T-helper 1 cell treated with Interleukin-12 subunit alpha and Interleukin-12 subunit beta and Interleukin-4 antibody, amounts not matched to agents 30 μg/mL and 1 μg/mL, for 36 hours (primary cell): ENCODE results near the gene TCEANC.
"Not testable (repeated sequence)": the region's sequence is repeated elsewhere in the genome, so short reads cannot be mapped to it uniquely, and the experiment has no call there.

Source experiments
- H3K27ac Mint-ChIP-seq: one replicate; pipeline ENCODE4 v1.8.0; 2021; ENCODE audit warnings: mild to moderate bottlenecking, mixed read lengths
- H3K27me3 Mint-ChIP-seq: one replicate; pipeline ENCODE4 v1.8.0; 2021; ENCODE audit warnings: low read depth, mixed read lengths
- H3K36me3 Mint-ChIP-seq: one replicate; pipeline ENCODE4 v1.8.0; 2021; ENCODE audit warnings: low read depth, mixed read lengths
- H3K4me1 Mint-ChIP-seq: one replicate; pipeline ENCODE4 v1.8.0; 2021; ENCODE audit warnings: low read depth, mixed read lengths
- H3K4me3 Mint-ChIP-seq: one replicate; pipeline ENCODE4 v1.8.0; 2021; ENCODE audit warnings: mild to moderate bottlenecking, moderate library complexity, mixed read lengths
- H3K9me3 Mint-ChIP-seq: one replicate; pipeline ENCODE4 v1.8.0; 2021; ENCODE audit warnings: mixed read lengths

TCEANC gene

GRCh38 chrX:13652850-13653693, at the start of gene TCEANC:
Gene TCEANC, plus strand, starts transcription at chrX:13653141. Its CDS starts 9,368 bp downstream, at chrX:13662509.
- Mint-ChIP-seq H3K4me1 (peaks cover 12% of the 10 kb centered on the region), H3K27me3 (no peaks in the 10 kb centered on the region), H3K9me3 (no peaks in the 10 kb centered on the region), H3K4me3 (peak within 1 kb of the TSS; percentile 87), H3K36me3 (peaks cover 8% of the 10 kb centered on the region), H3K27ac (peak within 1 kb of the TSS; percentile 96)

- H3K4me3 Mint-ChIP-seq: no peak overlapping the region
- no peaks in the 10 kb centered on the region for H3K27me3 Mint-ChIP-seq
These were observed 47.3 kb upstream of the TCEANC start for GRCh38 chrX:13605611-13606010.

GRCh38 chrX:13607331-13607995, 45.5 kb upstream of the TCEANC start:
- no peaks in the 10 kb centered on the region for H3K9me3 Mint-ChIP-seq
- no peak overlapping the region for H3K4me3 Mint-ChIP-seq
- H3K4me1 Mint-ChIP-seq: no peaks in the 10 kb centered on the region
- H3K36me3 Mint-ChIP-seq: peaks cover 2% of the 10 kb centered on the region
- H3K27me3 Mint-ChIP-seq: no peaks in the 10 kb centered on the region
- no peak overlapping the region for H3K27ac Mint-ChIP-seq

More at GRCh38 chrX:13605611-13606010, 47.3 kb upstream of the TCEANC start:
- Mint-ChIP-seq H3K9me3 (no peaks in the 10 kb centered on the region), H3K36me3 (peaks cover 2% of the 10 kb centered on the region), H3K27ac (no peak overlapping the region), H3K4me1 (no peaks in the 10 kb centered on the region)

GRCh38 chrX:13607996-13608365, 45.0 kb upstream of the TCEANC start:
- H3K4me3 Mint-ChIP-seq: no peak overlapping the region
- H3K36me3 Mint-ChIP-seq: peaks cover 2% of the 10 kb centered on the region
- H3K9me3 Mint-ChIP-seq: no peaks in the 10 kb centered on the region
- H3K27ac Mint-ChIP-seq: no peak overlapping the region
- H3K27me3 Mint-ChIP-seq: no peaks in the 10 kb centered on the region
- no peaks in the 10 kb centered on the region for H3K4me1 Mint-ChIP-seq

- Mint-ChIP-seq H3K27me3 (no peaks in the 10 kb centered on the region), H3K36me3 (no peaks in the 10 kb centered on the region), H3K4me3 (no peak overlapping the region), H3K9me3 (no peaks in the 10 kb centered on the region), H3K4me1 (peaks cover 6% of the 10 kb centered on the region), H3K27ac (no peak overlapping the region)
These were observed 38.8 kb upstream of the TCEANC start for GRCh38 chrX:13614154-13614553.

- H3K36me3 Mint-ChIP-seq: no peaks in the 10 kb centered on the region
- H3K27me3 Mint-ChIP-seq: no peaks in the 10 kb centered on the region
- H3K27ac Mint-ChIP-seq: no peak overlapping the region
- H3K4me1 Mint-ChIP-seq: peaks cover 4% of the 10 kb centered on the region
- no peaks in the 10 kb centered on the region for H3K9me3 Mint-ChIP-seq
- H3K4me3 Mint-ChIP-seq: no peak overlapping the region
These were observed 32.7 kb upstream of the TCEANC start for GRCh38 chrX:13620207-13620606.

GRCh38 chrX:13622401-13622964, 30.5 kb upstream of the TCEANC start:
- H3K4me1 Mint-ChIP-seq: peaks cover 2% of the 10 kb centered on the region
- H3K36me3 Mint-ChIP-seq: no peaks in the 10 kb centered on the region
- H3K9me3 Mint-ChIP-seq: no peaks in the 10 kb centered on the region
- H3K27ac Mint-ChIP-seq: no peak overlapping the region
- H3K27me3 Mint-ChIP-seq: no peaks in the 10 kb centered on the region
- H3K4me3 Mint-ChIP-seq: no peak overlapping the region

- Mint-ChIP-seq H3K9me3 (no peaks in the 10 kb centered on the region), H3K4me1 (no peaks in the 10 kb centered on the region), H3K27me3 (no peaks in the 10 kb centered on the region)
These were observed 25.6 kb upstream of the TCEANC start for GRCh38 chrX:13627306-13627705.

GRCh38 chrX:13637224-13637623, 15.7 kb upstream of the TCEANC start:
- H3K4me3 Mint-ChIP-seq, H3K4me1 Mint-ChIP-seq, H3K27me3 Mint-ChIP-seq, H3K27ac Mint-ChIP-seq, H3K36me3 Mint-ChIP-seq: not testable (repeated sequence)
- H3K9me3 Mint-ChIP-seq: peaks cover 11% of the 10 kb centered on the region

More at GRCh38 chrX:13627306-13627705, 25.6 kb upstream of the TCEANC start:
- no peak overlapping the region for H3K27ac Mint-ChIP-seq
- no peaks in the 10 kb centered on the region for H3K36me3 Mint-ChIP-seq
- no peak overlapping the region for H3K4me3 Mint-ChIP-seq

- Mint-ChIP-seq H3K36me3 (peaks cover 4% of the 10 kb centered on the region), H3K27ac (no peak overlapping the region), H3K27me3 (no peaks in the 10 kb centered on the region), H3K9me3 (peaks cover 11% of the 10 kb centered on the region), H3K4me1 (no peaks in the 10 kb centered on the region), H3K4me3 (no peak overlapping the region)
These were observed 14.9 kb upstream of the TCEANC start for GRCh38 chrX:13638021-13638420.

GRCh38 chrX:13638826-13639225, 14.1 kb upstream of the TCEANC start:
- Mint-ChIP-seq H3K4me3 (no peak overlapping the region), H3K4me1 (no peaks in the 10 kb centered on the region), H3K9me3 (peaks cover 11% of the 10 kb centered on the region), H3K27ac (no peak overlapping the region), H3K36me3 (peaks cover 4% of the 10 kb centered on the region), H3K27me3 (no peaks in the 10 kb centered on the region)

- not testable (repeated sequence) for H3K9me3 Mint-ChIP-seq, H3K36me3 Mint-ChIP-seq, H3K27ac Mint-ChIP-seq, H3K27me3 Mint-ChIP-seq, H3K4me1 Mint-ChIP-seq, H3K4me3 Mint-ChIP-seq
These were observed 11.3 kb upstream of the TCEANC start for GRCh38 chrX:13641684-13642083.

GRCh38 chrX:13645464-13646153, 7.3 kb upstream of the TCEANC start:
- H3K27ac Mint-ChIP-seq: no peak overlapping the region
- H3K27me3 Mint-ChIP-seq: no peaks in the 10 kb centered on the region

GRCh38 chrX:13646154-13646549, 6.8 kb upstream of the TCEANC start:
- H3K36me3 Mint-ChIP-seq: no peaks in the 10 kb centered on the region
- no peak overlapping the region for H3K4me3 Mint-ChIP-seq
- no peak overlapping the region for H3K27ac Mint-ChIP-seq
- no peaks in the 10 kb centered on the region for H3K9me3 Mint-ChIP-seq
- H3K27me3 Mint-ChIP-seq: no peaks in the 10 kb centered on the region
- H3K4me1 Mint-ChIP-seq: peaks cover 5% of the 10 kb centered on the region

More at GRCh38 chrX:13645464-13646153, 7.3 kb upstream of the TCEANC start:
- H3K9me3 Mint-ChIP-seq: no peaks in the 10 kb centered on the region
- peaks cover 5% of the 10 kb centered on the region for H3K4me1 Mint-ChIP-seq
- no peaks in the 10 kb centered on the region for H3K36me3 Mint-ChIP-seq
- H3K4me3 Mint-ChIP-seq: no peak overlapping the region
